HG02840 (cell line): ENCODE data around the gene MAP3K7CL.
"Not testable (repeated sequence)": the region's sequence is repeated elsewhere in the genome, so short reads cannot be mapped to it uniquely, and the experiment has no call there.

Experiments used
- ATAC-seq: cut with Tn5 transposase; IDR thresholded peaks from one replicate; pipeline ENCODE4 v1.9.1; 2021; ENCODE audit warnings: mild to moderate bottlenecking, moderate library complexity, moderate number of reproducible peaks; ENCODE audit not compliant: unreplicated experiment, low FRiP score

MAP3K7CL gene

GRCh38 chr21:29125979-29126378 lies 4.5 kb upstream of the MAP3K7CL start:
- no peak for ATAC-seq

GRCh38 chr21:29133241-29133640 lies 2.8 kb downstream of the MAP3K7CL start:
- ATAC-seq, result no peak

- ATAC-seq, result no peak
Measured at GRCh38 chr21:29133796-29134195, 3.4 kb downstream of the MAP3K7CL start.

- ATAC-seq, result no peak
Measured at GRCh38 chr21:29135481-29135880, 5.0 kb downstream of the MAP3K7CL start.

- no peak for ATAC-seq
Measured at GRCh38 chr21:29136033-29136432, 5.6 kb downstream of the MAP3K7CL start.

GRCh38 chr21:29144736-29145353 lies 14.4 kb downstream of the MAP3K7CL start:
- ATAC-seq, result no peak

GRCh38 chr21:29145354-29145782 lies 14.9 kb downstream of the MAP3K7CL start:
- ATAC-seq, result no peak

GRCh38 chr21:29145852-29146453 lies 15.5 kb downstream of the MAP3K7CL start:
- no peak for ATAC-seq

GRCh38 chr21:29146726-29147125 lies 16.3 kb downstream of the MAP3K7CL start:
- ATAC-seq, result no peak

GRCh38 chr21:29148530-29148929 lies 18.1 kb downstream of the MAP3K7CL start:
- no peak for ATAC-seq

GRCh38 chr21:29149808-29150425 lies 19.5 kb downstream of the MAP3K7CL start:
- no peak for ATAC-seq

GRCh38 chr21:29151931-29152330 lies 21.5 kb downstream of the MAP3K7CL start:
- no peak for ATAC-seq

- ATAC-seq, result no peak
Measured at GRCh38 chr21:29152916-29153315, 22.5 kb downstream of the MAP3K7CL start.

GRCh38 chr21:29154270-29154669 lies 23.8 kb downstream of the MAP3K7CL start:
- no peak for ATAC-seq

GRCh38 chr21:29155118-29155932 lies 24.9 kb downstream of the MAP3K7CL start:
- no peak for ATAC-seq

- ATAC-seq, result no peak
Measured at GRCh38 chr21:29155933-29156260, 25.5 kb downstream of the MAP3K7CL start.

- ATAC-seq, result no peak
Measured at GRCh38 chr21:29157080-29157479, 26.6 kb downstream of the MAP3K7CL start.

- no peak for ATAC-seq
Measured at GRCh38 chr21:29159842-29160241, 29.4 kb downstream of the MAP3K7CL start.

GRCh38 chr21:29162825-29163224 lies 32.4 kb downstream of the MAP3K7CL start:
- ATAC-seq, result not testable (repeated sequence)

GRCh38 chr21:29163341-29164115 lies 33.1 kb downstream of the MAP3K7CL start:
- no peak for ATAC-seq
